Mucosa of rectum (tissue), 2 donors: ENCODE results near the gene IGLL5.

ENCODE experiments used
- H3K27ac ChIP-seq, 2 donors: one replicate each; pipeline ENCODE4 v1.7.0; 2013; ENCODE audit warnings: inconsistent platforms in 2 of 2, low read depth in 2 of 2, low read length in 2 of 2
- H3K27me3 ChIP-seq, 2 donors: one replicate each; pipeline ENCODE4 v1.7.0; 2013; ENCODE audit warnings: low read length in 2 of 2; ENCODE audit not compliant: control insufficient read depth in 2 of 2, insufficient read depth in 2 of 2
- H3K36me3 ChIP-seq, 2 donors: one replicate each; pipeline ENCODE4 v1.7.0; 2013; ENCODE audit warnings: low read length in 2 of 2; ENCODE audit not compliant: control insufficient read depth in 2 of 2, insufficient read depth in 2 of 2
- H3K4me1 ChIP-seq, 2 donors: one replicate each; pipeline ENCODE4 v1.7.0; 2013; ENCODE audit warnings: low read length in 2 of 2, mild to moderate bottlenecking in 1 of 2; ENCODE audit not compliant: control insufficient read depth in 2 of 2, insufficient read depth in 2 of 2
- H3K4me3 ChIP-seq, 2 donors: one replicate each; pipeline ENCODE4 v1.7.0; 2013; ENCODE audit warnings: low read length in 2 of 2
- H3K9ac ChIP-seq, 2 donors: one replicate each; pipeline ENCODE4 v1.7.0; 2013; ENCODE audit warnings: low read length in 2 of 2, low read depth in 1 of 2, mild to moderate bottlenecking in 1 of 2
- H3K9me3 ChIP-seq, 2 donors: one replicate each; pipeline ENCODE4 v1.7.0; 2013; ENCODE audit warnings: low read length in 2 of 2; ENCODE audit not compliant: control insufficient read depth in 2 of 2
- donor health status: healthy.
- donor health status: Normal muscosa, but diverticular disease.

IGLL5 gene

GRCh38 chr22:22922954-22923319 is 35.3 kb downstream of the IGLL5 start:
- Histone ChIP-seq H3K4me3 (no peak overlapping the region), H3K9ac (no peak overlapping the region), H3K36me3 (no peaks in the 10 kb centered on the region), H3K27ac (no peak overlapping the region), H3K27me3 (no peaks in the 10 kb centered on the region), H3K9me3 (no peaks in the 10 kb centered on the region), H3K4me1 (peaks cover 0 to 2% of the 10 kb centered on the region in 2 donors)

GRCh38 chr22:22923379-22923778 is 35.8 kb downstream of the IGLL5 start:
- no peaks in the 10 kb centered on the region for H3K27me3 ChIP-seq
- H3K9me3 ChIP-seq: no peaks in the 10 kb centered on the region
- H3K4me3 ChIP-seq: no peak overlapping the region
- peaks cover 0 to 2% of the 10 kb centered on the region in 2 donors for H3K4me1 ChIP-seq
- no peaks in the 10 kb centered on the region for H3K36me3 ChIP-seq
- H3K9ac ChIP-seq: no peak overlapping the region
- no peak overlapping the region for H3K27ac ChIP-seq

GRCh38 chr22:22923930-22924329 is 36.3 kb downstream of the IGLL5 start:
- H3K4me1 ChIP-seq: peaks cover 0 to 2% of the 10 kb centered on the region in 2 donors
- no peaks in the 10 kb centered on the region for H3K9me3 ChIP-seq
- H3K4me3 ChIP-seq: no peak overlapping the region
- no peak overlapping the region for H3K27ac ChIP-seq
- no peaks in the 10 kb centered on the region for H3K27me3 ChIP-seq
- H3K9ac ChIP-seq: no peak overlapping the region
- no peaks in the 10 kb centered on the region for H3K36me3 ChIP-seq

- no peaks in the 10 kb centered on the region for H3K27me3 ChIP-seq
- no peak overlapping the region for H3K27ac ChIP-seq
- no peak overlapping the region for H3K4me3 ChIP-seq
- no peak overlapping the region for H3K9ac ChIP-seq
- peaks cover 2 to 3% of the 10 kb centered on the region in 2 donors for H3K4me1 ChIP-seq
- H3K36me3 ChIP-seq: no peaks in the 10 kb centered on the region
- H3K9me3 ChIP-seq: no peaks in the 10 kb centered on the region
Measured at GRCh38 chr22:22924369-22925145, 36.9 kb downstream of the IGLL5 start.

GRCh38 chr22:22925146-22925804 is 37.7 kb downstream of the IGLL5 start:
- Histone ChIP-seq H3K4me3 (no peak overlapping the region), H3K9ac (no peak overlapping the region), H3K27me3 (no peaks in the 10 kb centered on the region)

GRCh38 chr22:22925805-22926369 is 38.3 kb downstream of the IGLL5 start:
- Histone ChIP-seq H3K4me1 (peaks cover 3 to 5% of the 10 kb centered on the region in 2 donors), H3K4me3 (no peak overlapping the region), H3K9ac (no peak overlapping the region), H3K27me3 (no peaks in the 10 kb centered on the region), H3K36me3 (no peaks in the 10 kb centered on the region), H3K9me3 (no peaks in the 10 kb centered on the region), H3K27ac (no peak overlapping the region)

More at GRCh38 chr22:22925146-22925804, 37.7 kb downstream of the IGLL5 start:
- no peak overlapping the region for H3K27ac ChIP-seq
- peaks cover 2 to 3% of the 10 kb centered on the region in 2 donors for H3K4me1 ChIP-seq
- no peaks in the 10 kb centered on the region for H3K36me3 ChIP-seq
- H3K9me3 ChIP-seq: no peaks in the 10 kb centered on the region

GRCh38 chr22:22926370-22927195 is 39.0 kb downstream of the IGLL5 start:
- no peaks in the 10 kb centered on the region for H3K36me3 ChIP-seq
- no peaks in the 10 kb centered on the region for H3K9me3 ChIP-seq
- no peak overlapping the region for H3K9ac ChIP-seq
- no peak overlapping the region for H3K27ac ChIP-seq
- no peaks in the 10 kb centered on the region for H3K27me3 ChIP-seq
- H3K4me1 ChIP-seq: peaks cover 3 to 5% of the 10 kb centered on the region in 2 donors
- H3K4me3 ChIP-seq: no peak overlapping the region

GRCh38 chr22:22927196-22927887 is 39.7 kb downstream of the IGLL5 start:
- Histone ChIP-seq H3K4me3 (no peak overlapping the region), H3K9ac (no peak overlapping the region), H3K9me3 (no peaks in the 10 kb centered on the region), H3K4me1 (peaks cover 3 to 5% of the 10 kb centered on the region in 2 donors), H3K27ac (peak overlapping the region in 1 of 2 donors; percentile 43), H3K36me3 (no peaks in the 10 kb centered on the region), H3K27me3 (no peaks in the 10 kb centered on the region)

GRCh38 chr22:22927888-22928665 is 40.5 kb downstream of the IGLL5 start:
- H3K9ac ChIP-seq: no peak overlapping the region
- no peaks in the 10 kb centered on the region for H3K36me3 ChIP-seq
- H3K4me3 ChIP-seq: no peak overlapping the region
- H3K4me1 ChIP-seq: peaks cover 3 to 5% of the 10 kb centered on the region in 2 donors
- no peaks in the 10 kb centered on the region for H3K27me3 ChIP-seq
- H3K27ac ChIP-seq: peak overlapping the region; percentile 25 to 80
- H3K9me3 ChIP-seq: no peaks in the 10 kb centered on the region
